Kidney (tissue), 14 donors: ENCODE measurements around the gene SMYD3. TPM values are rescaled to one million over a fixed set of nuclear protein-coding genes. Genes with fewer than 3 reads are reported as not detected.

ENCODE experiments used
- DNase-seq, 5 donors: peaks; one replicate each; pipeline ENCODE4 v3.0.0-alpha.2; 2013 to 2020
- FAIRE-seq: peaks from 2 replicates; lab custom pipeline; 2012; peaks lifted over from hg19 to GRCh38; lab: Jason Lieb, UNC
- H3K27ac ChIP-seq, 2 donors: one replicate each; pipeline ENCODE4 v1.7.0; 2013; ENCODE audit warnings: low read depth in 2 of 2, low read length in 2 of 2, inconsistent platforms in 1 of 2
- H3K27me3 ChIP-seq: one replicate; pipeline ENCODE4 v1.7.1; 2013; ENCODE audit warnings: low read length, inconsistent platforms; ENCODE audit not compliant: control insufficient read depth, insufficient read depth
- H3K36me3 ChIP-seq, 3 donors: one replicate each; pipeline versions ENCODE4 v1.7.0 to v1.7.1; 2013; ENCODE audit warnings: low read length in 3 of 3, control low read depth in 1 of 3, inconsistent platforms in 1 of 3; ENCODE audit not compliant: insufficient read depth in 3 of 3, control insufficient read depth in 2 of 3
- H3K4me1 ChIP-seq, 3 donors: one replicate each; pipeline versions ENCODE4 v1.7.0 to v1.7.1; 2013; ENCODE audit warnings: low read length in 3 of 3, inconsistent platforms in 1 of 3, low read depth in 1 of 3; ENCODE audit not compliant: control insufficient read depth in 2 of 3, insufficient read depth in 2 of 3
- H3K4me3 ChIP-seq, 3 donors: one replicate each; pipeline versions ENCODE4 v1.7.0 to v1.8.1; 2013; ENCODE audit warnings: low read length in 3 of 3, control low read depth in 1 of 3, inconsistent platforms in 1 of 3
- H3K9ac ChIP-seq, 3 donors: one replicate each; pipeline versions ENCODE4 v1.7.0 to v1.7.1; 2013; ENCODE audit warnings: low read length in 3 of 3, control low read depth in 1 of 3, inconsistent platforms in 1 of 3
- H3K9me3 ChIP-seq, 3 donors: one replicate each; pipeline versions ENCODE4 v1.7.0 to v1.7.1; 2013; ENCODE audit warnings: low read length in 3 of 3, control low read depth in 1 of 3, inconsistent platforms in 1 of 3; ENCODE audit not compliant: control insufficient read depth in 2 of 3, insufficient read depth in 1 of 3
- CTCF ChIP-seq: IDR thresholded peaks from 3 replicates; pipeline ENCODE4 v1.5.1; 2012; ENCODE audit warnings: mild to moderate bottlenecking, moderate library complexity, borderline replicate concordance; ENCODE audit not compliant: insufficient read depth; ENCODE audit errors: extremely low read depth
- intact Hi-C: fragments of 100-400 bp; cut with DNase I; formaldehyde crosslinking; loops from one replicate; pipeline ENCODE4 v1.11.1; 2022
- polyA plus RNA-seq: library from polyadenylated mRNA; stranded (reverse); fragments of 350-450 nt; fragmentation: Illumina TruSeq; extraction: RNeasy Lipid Tissue Mini Kit (QIAGEN cat#74804); gene quantifications from one replicate; pipeline ENCODE4 v1.2.3, GENCODE V29; 2014; ENCODE audit warnings: low read depth, low replicate concordance; ENCODE audit not compliant: insufficient read depth
- total RNA-seq: library from RNA; stranded (reverse); fragmentation: NEBNext Ultra II Directional; extraction: Animal tissue kit (Norgen Biotek cat#: 25700); gene quantifications from one replicate; pipeline ENCODE4 v1.2.1, GENCODE V29; 2021
- donor health status: control.
- donor health status: control.
- donor health status: control.
- donor health status: control.
- donor health status: control.
- donor health status: DM: yes; HTN: yes; CAD: no.
- donor health status: Normal renal cell carcinoma (clear cell type).

Gene SMYD3
- total and polyA plus RNA-seq, 2 donors from 2014 or later, result 23.3 to 23.9 TPM

GRCh38 chr1:246156847-246157246 is 350.2 kb downstream of the SMYD3 start:
- no peak for FAIRE-seq

GRCh38 chr1:246155923-246156322 is 351.2 kb downstream of the SMYD3 start:
- no peak for DNase-seq
- intact Hi-C loops, result no loop called here
- no peaks in the 10 kb centered on the region for H3K27me3 ChIP-seq
- no peak for FAIRE-seq
- TF ChIP-seq CTCF, result no peak
- H3K4me3 ChIP-seq, result no peak overlapping the region
- H3K36me3 ChIP-seq, result no peaks in the 10 kb centered on the region
- H3K9ac ChIP-seq, result no peak overlapping the region
- H3K4me1 ChIP-seq, result peaks cover 0 to 6% (median 5%) of the 10 kb centered on the region in 3 donors
- H3K9me3 ChIP-seq, result no peaks in the 10 kb centered on the region
- H3K27ac ChIP-seq, result no peak overlapping the region

More at GRCh38 chr1:246156847-246157246, 350.2 kb downstream of the SMYD3 start:
- Histone ChIP-seq H3K27me3 (no peaks in the 10 kb centered on the region), H3K27ac (peak overlapping the region in 1 of 2 donors; percentile 57), H3K9me3 (no peaks in the 10 kb centered on the region), H3K36me3 (no peaks in the 10 kb centered on the region), H3K4me1 (peaks cover 0 to 6% (median 6%) of the 10 kb centered on the region in 3 donors), H3K4me3 (no peak overlapping the region), H3K9ac (no peak overlapping the region)
- no peak for TF ChIP-seq CTCF
- DNase-seq, result no peak
- intact Hi-C loops, result no loop called here

- Histone ChIP-seq H3K27me3 (no peaks in the 10 kb centered on the region), H3K4me1 (peaks cover 0 to 6% (median 5%) of the 10 kb centered on the region in 3 donors), H3K36me3 (no peaks in the 10 kb centered on the region), H3K4me3 (no peak overlapping the region), H3K9ac (no peak overlapping the region), H3K27ac (no peak overlapping the region), H3K9me3 (no peaks in the 10 kb centered on the region)
- FAIRE-seq, result no peak
- intact Hi-C loops, result no loop called here
- TF ChIP-seq CTCF, result no peak
- DNase-seq, result no peak
Observed at GRCh38 chr1:246153796-246154212, 353.3 kb downstream of the SMYD3 start.

- Histone ChIP-seq H3K27ac (no peak overlapping the region), H3K4me3 (no peak overlapping the region), H3K4me1 (peaks cover 0 to 6% (median 5%) of the 10 kb centered on the region in 3 donors), H3K27me3 (no peaks in the 10 kb centered on the region), H3K9ac (no peak overlapping the region), H3K36me3 (no peaks in the 10 kb centered on the region), H3K9me3 (peaks cover 0 to 3% (median 0%) of the 10 kb centered on the region in 3 donors)
- DNase-seq, result no peak
- intact Hi-C loops, result no loop called here
- no peak for TF ChIP-seq CTCF
- no peak for FAIRE-seq
Observed at GRCh38 chr1:246152986-246153431, 354.1 kb downstream of the SMYD3 start.
